Neural progenitor cell (in vitro differentiated cells): ENCODE measurements around the gene GSAP. TPM values are rescaled to one million over a fixed set of nuclear protein-coding genes. Genes with fewer than 3 reads are reported as not detected.

Experiments used
- DNase-seq: peaks from one replicate; pipeline ENCODE4 v3.0.0-alpha.2; 2016; ENCODE audit warnings: low spot score
- H2AFZ ChIP-seq: fragments of 200-600 bp; sonication (generic); replicated peaks from 2 replicates; pipeline ENCODE4 v1.6.1; 2016; ENCODE audit warnings: antibody characterized with exemption
- H3F3A ChIP-seq: fragments of 200-600 bp; sonication (generic); 2 replicates; pipeline ENCODE4 v1.6.1; 2016; ENCODE audit warnings: antibody characterized with exemption, low read depth
- H3K27ac ChIP-seq: fragments of 200-600 bp; sonication (generic); 2 replicates; pipeline ENCODE4 v1.5.1; 2016; ENCODE audit warnings: mild to moderate bottlenecking
- H3K27me3 ChIP-seq: fragments of 200-600 bp; sonication (generic); 2 replicates; pipeline ENCODE4 v1.6.1; 2016; ENCODE audit warnings: mild to moderate bottlenecking, moderate library complexity
- H3K36me3 ChIP-seq: fragments of 200-600 bp; sonication (generic); 2 replicates; pipeline ENCODE4 v1.5.1; 2016
- H3K4me1 ChIP-seq: fragments of 200-600 bp; sonication (generic); 2 replicates; pipeline ENCODE4 v1.6.1; 2016; ENCODE audit warnings: mixed run types
- H3K4me2 ChIP-seq: fragments of 200-600 bp; sonication (generic); 2 replicates; pipeline ENCODE4 v1.6.1; 2016
- H3K4me3 ChIP-seq: fragments of 200-600 bp; sonication (generic); 2 replicates; pipeline ENCODE4 v1.5.1; 2016
- H3K79me2 ChIP-seq: fragments of 200-600 bp; sonication (generic); 2 replicates; pipeline ENCODE4 v1.6.1; 2016; ENCODE audit warnings: low read depth
- H3K9ac ChIP-seq: fragments of 200-600 bp; sonication (generic); 2 replicates; pipeline ENCODE4 v1.6.1; 2016
- H3K9me3 ChIP-seq: fragments of 200-600 bp; sonication (generic); 2 replicates; pipeline ENCODE4 v1.5.1; 2016; ENCODE audit warnings: low read depth
- H4K20me1 ChIP-seq: fragments of 200-600 bp; sonication (generic); 2 replicates; pipeline ENCODE4 v1.6.1; 2016; ENCODE audit warnings: low read depth
- H3K27ac Mint-ChIP-seq: 3 replicates; pipeline ENCODE4 v1.8.0; 2021; ENCODE audit warnings: mixed read lengths
- H3K27me3 Mint-ChIP-seq: 2 replicates; pipeline ENCODE4 v1.8.0; 2022; ENCODE audit warnings: low read depth, mild to moderate bottlenecking, inconsistent platforms, moderate library complexity, mixed read lengths; ENCODE audit not compliant: insufficient read depth
- H3K36me3 Mint-ChIP-seq: 3 replicates; pipeline ENCODE4 v1.8.0; 2021; ENCODE audit warnings: mixed read lengths
- H3K4me1 Mint-ChIP-seq: 3 replicates; pipeline ENCODE4 v1.8.0; 2021; ENCODE audit warnings: mixed read lengths
- H3K4me3 Mint-ChIP-seq: 3 replicates; pipeline ENCODE4 v1.8.0; 2021; ENCODE audit warnings: mild to moderate bottlenecking, moderate library complexity, mixed read lengths
- H3K9me3 Mint-ChIP-seq: 3 replicates; pipeline ENCODE4 v1.8.0; 2020; ENCODE audit warnings: mixed read lengths
- CTCF ChIP-seq: fragments of 200-600 bp; sonication (generic); IDR thresholded peaks from 2 replicates; pipeline ENCODE4 v1.5.1; 2017; ENCODE audit warnings: antibody characterized with exemption, mild to moderate bottlenecking
- EZH2 ChIP-seq: fragments of 200-600 bp; sonication (generic); IDR thresholded peaks from 2 replicates; pipeline ENCODE4 v1.6.1; 2017; ENCODE audit warnings: antibody characterized with exemption, mild to moderate bottlenecking, moderate library complexity
- EZH2phosphoT487 ChIP-seq: fragments of 200-600 bp; sonication (generic); IDR thresholded peaks from 2 replicates; pipeline ENCODE4 v1.6.1; 2017; ENCODE audit warnings: antibody characterized with exemption
- total RNA-seq: library from RNA; depleted of rRNA; stranded (reverse); fragments of >200 nt; gene quantifications from 2 replicates; pipeline ENCODE4 v1.2.3, GENCODE V29; 2015; ENCODE audit warnings: low replicate concordance

GSAP gene
- total RNA-seq, 1 donor from 2014 or later, result 2.6 TPM

- TF ChIP-seq EZH2phosphoT487, result no peak
- Histone ChIP-seq H3K4me3 (no peak overlapping the region), H3K79me2 (no peaks in the 10 kb centered on the region), H2AFZ (no peak overlapping the region), H3K4me2 (no peak overlapping the region), H3K4me1 (no peaks in the 10 kb centered on the region), H4K20me1 (no peaks in the 10 kb centered on the region), H3K27ac (no peak overlapping the region), H3F3A (no peaks in the 10 kb centered on the region), H3K9me3 (no peaks in the 10 kb centered on the region), H3K27me3 (no peaks in the 10 kb centered on the region), H3K36me3 (no peaks in the 10 kb centered on the region), H3K9ac (no peak overlapping the region)
- peaks cover 15% of the 10 kb centered on the region for H3K4me1 Mint-ChIP-seq
- no peak for DNase-seq
- H3K27ac Mint-ChIP-seq, result peak overlapping the region; percentile 72
- peaks cover 2% of the 10 kb centered on the region for H3K27me3 Mint-ChIP-seq
- no peak overlapping the region for H3K4me3 Mint-ChIP-seq
- no peaks in the 10 kb centered on the region for H3K9me3 Mint-ChIP-seq
- H3K36me3 Mint-ChIP-seq, result no peaks in the 10 kb centered on the region
Measured at GRCh38 chr7:77443042-77443441, 26.9 kb upstream of the GSAP start.

- Histone ChIP-seq H3K9me3 (no peaks in the 10 kb centered on the region), H3F3A (no peaks in the 10 kb centered on the region), H3K4me1 (no peaks in the 10 kb centered on the region), H3K4me2 (no peak overlapping the region), H3K27ac (no peak overlapping the region), H3K36me3 (no peaks in the 10 kb centered on the region), H3K79me2 (no peaks in the 10 kb centered on the region), H2AFZ (no peak overlapping the region), H4K20me1 (no peaks in the 10 kb centered on the region), H3K27me3 (no peaks in the 10 kb centered on the region), H3K4me3 (no peak overlapping the region), H3K9ac (no peak overlapping the region)
- Mint-ChIP-seq H3K27me3 (peaks cover 2% of the 10 kb centered on the region), H3K9me3 (no peaks in the 10 kb centered on the region), H3K4me3 (no peak overlapping the region), H3K27ac (no peak overlapping the region), H3K4me1 (peaks cover 15% of the 10 kb centered on the region), H3K36me3 (no peaks in the 10 kb centered on the region)
- no peak for DNase-seq
- no peak for TF ChIP-seq CTCF
- no peak for TF ChIP-seq EZH2phosphoT487
- no peak for TF ChIP-seq EZH2
Measured at GRCh38 chr7:77442636-77443035, 26.5 kb upstream of the GSAP start.

- Mint-ChIP-seq H3K36me3 (no peaks in the 10 kb centered on the region), H3K27me3 (peaks cover 2% of the 10 kb centered on the region), H3K4me1 (peaks cover 15% of the 10 kb centered on the region), H3K4me3 (no peak overlapping the region), H3K27ac (no peak overlapping the region), H3K9me3 (no peaks in the 10 kb centered on the region)
- Histone ChIP-seq H4K20me1 (no peaks in the 10 kb centered on the region), H3K9ac (no peak overlapping the region), H3K4me1 (no peaks in the 10 kb centered on the region), H3K36me3 (no peaks in the 10 kb centered on the region), H3K9me3 (no peaks in the 10 kb centered on the region), H3K27me3 (no peaks in the 10 kb centered on the region), H3K79me2 (no peaks in the 10 kb centered on the region), H3F3A (no peaks in the 10 kb centered on the region), H3K4me3 (no peak overlapping the region), H2AFZ (no peak overlapping the region), H3K27ac (no peak overlapping the region), H3K4me2 (no peak overlapping the region)
- no peak for TF ChIP-seq EZH2
- no peak for TF ChIP-seq CTCF
- no peak for TF ChIP-seq EZH2phosphoT487
- DNase-seq, result no peak
Measured at GRCh38 chr7:77441046-77441445, 24.9 kb upstream of the GSAP start.

GRCh38 chr7:77439572-77439971 is 23.4 kb upstream of the GSAP start:
- H3K4me3 ChIP-seq, result no peak overlapping the region
- no peaks in the 10 kb centered on the region for H3K36me3 ChIP-seq
- H3F3A ChIP-seq, result no peaks in the 10 kb centered on the region
- no peaks in the 10 kb centered on the region for H3K79me2 ChIP-seq
- H3K9ac ChIP-seq, result no peak overlapping the region
- H3K4me1 Mint-ChIP-seq, result peaks cover 14% of the 10 kb centered on the region
- no peaks in the 10 kb centered on the region for H3K4me1 ChIP-seq
- no peaks in the 10 kb centered on the region for H3K27me3 ChIP-seq
- no peaks in the 10 kb centered on the region for H4K20me1 ChIP-seq
- H3K27ac ChIP-seq, result no peak overlapping the region
- no peaks in the 10 kb centered on the region for H3K9me3 ChIP-seq
- no peak overlapping the region for H3K4me3 Mint-ChIP-seq
- no peaks in the 10 kb centered on the region for H3K9me3 Mint-ChIP-seq
- H2AFZ ChIP-seq, result peak overlapping the region; percentile 59
- no peak for TF ChIP-seq EZH2phosphoT487
- TF ChIP-seq CTCF, result peak; percentile 19
- DNase-seq, result peak; percentile 23
- H3K4me2 ChIP-seq, result no peak overlapping the region
- H3K27me3 Mint-ChIP-seq, result peaks cover 2% of the 10 kb centered on the region
- no peaks in the 10 kb centered on the region for H3K36me3 Mint-ChIP-seq
- H3K27ac Mint-ChIP-seq, result no peak overlapping the region
